Brain microvascular endothelial cell (primary cell): ENCODE results near the gene TRPM6.

Experiments used
- DNase-seq: peaks from one replicate; pipeline ENCODE4 v3.0.0-alpha.2; 2020
- H3K27ac ChIP-seq: fragments of 250-450 bp; sonication (Bioruptor Pico); 2 replicates; pipeline ENCODE4 v1.5.1; 2020; ENCODE audit warnings: mild to moderate bottlenecking, moderate library complexity
- H3K27me3 ChIP-seq: fragments of 250-450 bp; sonication (Bioruptor Pico); replicated peaks from 2 replicates; pipeline ENCODE4 v1.5.1; 2020; ENCODE audit warnings: mild to moderate bottlenecking
- H3K36me3 ChIP-seq: fragments of 250-450 bp; sonication (Bioruptor Pico); replicated peaks from 2 replicates; pipeline ENCODE4 v1.5.1; 2020; ENCODE audit warnings: mild to moderate bottlenecking
- H3K4me3 ChIP-seq: 2 replicates; pipeline ENCODE4 v1.5.1; 2011; ENCODE audit warnings: low read depth, mild to moderate bottlenecking, control low read depth, low read length, moderate library complexity
- in situ Hi-C: cut with HindIII; loops from 2 replicates; pipeline ENCODE4 v1.10.0; 2017; ENCODE audit warnings: low sequenced_read_pairs, low pct_ligation_motif_present
- TF ChIP-seq, protein P1 (sequence below): IDR thresholded peaks from 2 replicates; pipeline ENCODE4 v1.5.1; 2011; ENCODE audit warnings: low read depth, mild to moderate bottlenecking, moderate library complexity, low read length, control low read depth, inconsistent platforms; ENCODE audit errors: missing control alignments

TRPM6 gene

GRCh38 chr9:74736646-74737045 is 151.1 kb downstream of the TRPM6 start:
- H3K27me3 ChIP-seq = no peaks in the 10 kb centered on the region
- no peak for DNase-seq
- no peaks in the 10 kb centered on the region for H3K36me3 ChIP-seq
- H3K27ac ChIP-seq = no peak overlapping the region
- no peak overlapping the region for H3K4me3 ChIP-seq
- TF ChIP-seq, protein P1, sequence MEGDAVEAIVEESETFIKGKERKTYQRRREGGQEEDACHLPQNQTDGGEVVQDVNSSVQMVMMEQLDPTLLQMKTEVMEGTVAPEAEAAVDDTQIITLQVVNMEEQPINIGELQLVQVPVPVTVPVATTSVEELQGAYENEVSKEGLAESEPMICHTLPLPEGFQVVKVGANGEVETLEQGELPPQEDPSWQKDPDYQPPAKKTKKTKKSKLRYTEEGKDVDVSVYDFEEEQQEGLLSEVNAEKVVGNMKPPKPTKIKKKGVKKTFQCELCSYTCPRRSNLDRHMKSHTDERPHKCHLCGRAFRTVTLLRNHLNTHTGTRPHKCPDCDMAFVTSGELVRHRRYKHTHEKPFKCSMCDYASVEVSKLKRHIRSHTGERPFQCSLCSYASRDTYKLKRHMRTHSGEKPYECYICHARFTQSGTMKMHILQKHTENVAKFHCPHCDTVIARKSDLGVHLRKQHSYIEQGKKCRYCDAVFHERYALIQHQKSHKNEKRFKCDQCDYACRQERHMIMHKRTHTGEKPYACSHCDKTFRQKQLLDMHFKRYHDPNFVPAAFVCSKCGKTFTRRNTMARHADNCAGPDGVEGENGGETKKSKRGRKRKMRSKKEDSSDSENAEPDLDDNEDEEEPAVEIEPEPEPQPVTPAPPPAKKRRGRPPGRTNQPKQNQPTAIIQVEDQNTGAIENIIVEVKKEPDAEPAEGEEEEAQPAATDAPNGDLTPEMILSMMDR = no peak
- in situ Hi-C loops = no loop called here

DNA sequence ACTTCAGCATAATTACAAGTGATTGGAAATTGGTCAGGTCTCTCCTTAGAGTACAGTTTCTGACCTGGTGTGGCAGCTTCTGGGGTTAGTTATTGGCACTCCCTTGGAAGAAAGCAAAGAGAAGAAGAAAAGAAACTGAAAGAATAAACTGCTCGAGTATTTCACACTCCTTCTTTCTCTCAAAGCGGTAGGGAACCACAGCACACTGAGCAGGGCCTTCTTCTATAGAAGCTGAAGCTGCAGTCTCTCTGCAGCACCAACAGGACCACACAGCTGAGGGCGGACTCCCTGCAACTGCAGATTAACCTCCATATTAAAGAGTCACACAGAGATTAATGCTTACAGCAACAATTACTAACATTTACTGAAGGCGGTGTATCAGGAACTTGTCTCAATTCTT is 152.0 kb downstream of the TRPM6 start:
- no peak for DNase-seq
- Histone ChIP-seq H3K27me3 (no peaks in the 10 kb centered on the region), H3K36me3 (no peaks in the 10 kb centered on the region), H3K27ac (no peak overlapping the region), H3K4me3 (no peak overlapping the region)
- in situ Hi-C loops = no loop called here
- TF ChIP-seq, protein P1 = no peak

DNA sequence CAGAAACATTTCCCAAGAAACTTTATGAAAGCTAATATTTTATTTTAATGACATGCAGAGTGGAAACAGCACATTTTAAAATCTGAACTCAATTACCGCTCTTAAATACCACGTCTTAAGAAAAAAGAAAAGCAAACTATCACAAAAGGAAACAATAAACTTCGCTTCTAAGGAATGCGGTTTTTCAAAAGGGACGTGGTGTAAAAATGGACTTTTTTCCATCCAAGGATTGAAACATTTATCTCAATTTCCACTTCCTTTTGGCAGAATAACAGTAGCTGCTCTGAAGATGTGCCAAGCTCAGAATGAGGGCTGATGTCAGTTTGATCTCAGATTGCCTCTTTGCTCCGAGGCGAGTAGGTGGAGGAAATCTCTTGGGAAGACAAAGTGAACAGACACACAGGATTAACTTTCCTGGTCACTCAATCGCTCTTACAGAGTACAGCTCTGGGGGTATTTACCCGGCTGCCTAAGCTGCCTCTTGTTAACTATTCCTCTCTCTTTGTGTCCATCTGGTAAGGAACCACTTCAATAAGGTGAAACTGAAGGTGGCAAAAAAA is 158.5 kb downstream of the TRPM6 start:
- DNase-seq = no peak
- no peaks in the 10 kb centered on the region for H3K27me3 ChIP-seq
- in situ Hi-C loops = no loop called here
- no peak overlapping the region for H3K27ac ChIP-seq
- no peaks in the 10 kb centered on the region for H3K36me3 ChIP-seq
- TF ChIP-seq, protein P1 = no peak
- H3K4me3 ChIP-seq = no peak overlapping the region

DNA sequence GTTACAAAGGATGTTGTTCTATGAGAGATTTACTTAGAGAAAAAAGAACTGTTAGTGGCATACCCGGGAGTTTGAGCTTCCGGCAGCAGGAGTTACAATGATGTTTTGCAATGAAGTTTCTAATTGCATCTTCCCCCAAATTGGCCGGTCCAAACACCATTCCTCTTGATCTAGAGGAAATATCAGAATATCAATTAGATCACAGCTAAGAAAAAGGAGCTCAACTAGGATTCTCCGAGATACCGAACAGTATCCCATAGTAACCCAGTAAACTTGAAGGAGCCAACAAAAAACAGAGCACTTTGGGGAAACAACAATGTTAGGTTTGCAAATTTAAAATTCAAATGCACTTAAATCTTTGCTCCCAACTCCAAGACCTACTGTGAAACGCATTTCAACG is 159.5 kb downstream of the TRPM6 start:
- H3K27me3 ChIP-seq = no peaks in the 10 kb centered on the region
- no peak for DNase-seq
- in situ Hi-C loops = no loop called here
- H3K4me3 ChIP-seq = no peak overlapping the region
- no peak overlapping the region for H3K27ac ChIP-seq
- TF ChIP-seq, protein P1 = no peak
- H3K36me3 ChIP-seq = no peaks in the 10 kb centered on the region

DNA sequence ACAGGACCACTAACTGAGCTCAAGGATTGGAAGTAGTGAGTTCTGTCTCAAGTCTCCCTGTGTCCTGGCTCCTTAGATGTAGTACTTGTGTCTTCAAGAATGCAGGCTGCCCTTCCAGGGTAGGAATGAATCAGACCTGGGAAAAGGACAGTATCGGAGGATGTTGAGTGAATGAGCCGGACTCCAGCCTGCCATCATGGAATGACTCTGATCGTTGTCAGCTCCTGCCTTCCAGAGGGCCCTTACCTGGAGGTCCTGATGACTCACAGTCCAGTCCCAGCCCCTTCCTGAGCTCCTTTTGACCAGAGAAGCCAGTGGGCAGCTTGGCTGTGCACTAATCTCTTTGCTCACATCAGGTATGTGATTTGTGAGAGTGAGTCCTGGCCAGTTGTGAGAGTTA is 161.1 kb downstream of the TRPM6 start:
- H3K27me3 ChIP-seq = no peaks in the 10 kb centered on the region
- H3K4me3 ChIP-seq = no peak overlapping the region
- H3K36me3 ChIP-seq = no peaks in the 10 kb centered on the region
- TF ChIP-seq, protein P1 = no peak
- in situ Hi-C loops = no loop called here
- no peak for DNase-seq
- no peak overlapping the region for H3K27ac ChIP-seq

DNA sequence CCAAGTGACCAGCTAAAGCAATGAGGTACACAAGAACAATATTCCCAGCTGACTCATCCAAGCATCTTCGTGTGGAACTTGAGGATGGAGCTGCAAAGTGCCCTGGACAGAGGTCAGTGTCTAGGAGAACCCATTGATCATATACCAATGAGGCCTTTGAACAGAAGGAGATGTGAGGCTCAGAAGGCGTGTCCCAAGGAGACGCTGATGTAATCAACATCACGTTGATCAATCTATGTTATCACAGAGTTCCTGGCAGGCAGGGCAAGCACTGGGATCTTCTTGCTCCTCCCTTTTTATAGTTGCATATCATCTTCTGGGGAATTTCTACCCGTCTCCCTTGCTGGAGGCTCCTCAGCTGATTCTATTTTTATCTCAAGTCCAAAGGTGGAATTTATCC is 163.4 kb downstream of the TRPM6 start:
- DNase-seq = no peak
- TF ChIP-seq, protein P1 = no peak
- in situ Hi-C loops = no loop called here
- Histone ChIP-seq H3K27me3 (no peaks in the 10 kb centered on the region), H3K4me3 (no peak overlapping the region), H3K27ac (no peak overlapping the region), H3K36me3 (no peaks in the 10 kb centered on the region)
